HG02588 (cell line): ENCODE results near the gene PLEKHB2.
"Not testable (repeated sequence)": the region's sequence is repeated elsewhere in the genome, so short reads cannot be mapped to it uniquely, and the experiment has no call there.

Source experiments
- ATAC-seq: cut with Tn5 transposase; IDR thresholded peaks from one replicate; pipeline ENCODE4 v1.9.1; 2021; ENCODE audit warnings: mild to moderate bottlenecking, moderate library complexity; ENCODE audit not compliant: unreplicated experiment

The PLEKHB2 gene

DNA sequence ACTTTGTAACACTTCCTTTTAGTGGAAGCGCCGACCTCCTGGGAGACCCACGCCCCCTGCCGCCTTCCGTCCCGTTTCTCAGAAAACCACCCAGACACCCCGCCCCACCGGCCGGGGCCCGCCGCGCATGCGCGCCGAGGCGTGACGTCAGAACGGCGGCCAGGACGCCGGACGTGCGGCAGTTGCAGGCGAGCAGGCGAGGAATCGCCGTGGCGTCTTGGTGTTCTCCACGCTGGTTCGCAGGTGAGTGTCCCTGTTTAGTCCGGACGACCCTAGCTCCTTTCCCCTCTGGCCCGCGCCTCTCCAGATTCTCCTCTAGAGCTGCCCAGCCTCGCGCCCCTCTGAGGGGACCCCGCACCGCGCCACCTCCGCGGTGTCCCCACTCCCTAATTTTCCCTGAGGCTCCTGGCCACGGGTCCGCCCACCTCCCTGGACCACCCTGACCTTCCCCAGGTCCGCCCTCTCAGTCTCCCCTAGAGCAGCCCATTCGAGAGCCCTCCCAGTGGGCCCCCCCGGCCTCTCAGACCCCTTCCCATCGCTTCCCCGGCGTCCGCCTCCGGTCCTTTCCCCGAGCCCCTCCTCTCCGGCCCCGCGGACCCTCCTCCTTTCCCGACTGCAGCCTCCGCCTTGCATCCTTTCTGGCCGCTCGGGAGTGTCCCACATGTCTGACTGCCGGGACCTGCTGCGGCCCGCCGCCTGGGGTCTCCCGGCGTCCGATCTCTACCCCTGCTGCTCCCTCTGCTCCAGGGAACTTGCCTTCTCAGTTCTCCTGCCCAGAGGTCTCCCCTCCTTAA, at the start of gene PLEKHB2:
Gene PLEKHB2 (plus strand): TSS at position 181 of the 794 bp plus-strand sequence. CDS start 15,606 bp downstream, outside the sequence.
- peak; percentile 75 for ATAC-seq

DNA sequence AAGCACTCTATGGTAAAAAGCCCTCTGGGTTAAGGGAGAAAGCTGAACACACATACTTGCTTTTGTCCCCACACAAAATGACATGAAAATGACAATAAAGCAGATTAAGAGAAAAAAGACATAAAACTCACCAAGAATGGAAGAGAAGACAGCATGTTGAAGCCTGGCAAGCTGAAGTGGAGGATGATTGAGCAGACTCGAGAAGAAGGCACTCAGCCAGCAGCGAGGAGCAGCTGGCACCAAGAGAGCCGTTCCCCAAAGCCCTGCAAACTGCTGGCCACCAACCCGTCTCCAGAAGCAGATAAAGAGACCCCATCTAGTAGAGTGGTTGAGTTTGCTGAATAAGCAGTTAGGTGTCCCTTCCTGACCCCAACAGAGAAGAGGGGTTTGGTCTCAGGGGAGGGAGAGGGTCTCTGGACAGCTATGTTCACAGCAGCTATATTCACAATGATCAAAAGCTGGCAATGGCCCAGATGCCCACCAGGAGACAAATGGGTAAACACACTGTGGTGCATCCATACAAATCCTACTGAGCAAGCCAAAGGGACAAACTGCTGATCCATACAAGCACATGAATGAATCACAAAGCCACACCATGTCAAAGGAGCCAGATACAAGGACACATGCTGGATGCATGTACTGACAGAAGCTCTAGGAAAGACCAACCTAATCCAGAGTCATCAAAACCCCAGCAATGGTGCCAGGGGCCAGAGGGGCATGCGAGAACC, 48.8 kb upstream of the PLEKHB2 start:
- ATAC-seq = no peak

DNA sequence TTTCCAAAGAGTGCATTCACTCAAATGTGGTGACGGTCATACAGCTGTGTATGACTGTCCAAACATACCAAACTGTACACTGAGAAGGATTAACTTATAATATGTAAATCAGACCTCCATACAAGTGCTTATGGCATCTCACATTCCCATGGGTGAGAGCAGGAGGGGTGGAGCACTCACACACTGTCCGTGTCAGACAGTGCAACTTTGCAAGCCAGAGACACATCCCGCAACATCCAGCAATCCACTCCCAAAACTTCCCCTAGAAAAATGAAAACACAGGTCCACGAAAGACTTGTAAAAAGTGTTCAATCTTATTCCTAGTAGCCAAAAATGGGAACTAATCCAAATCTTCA, 48.2 kb upstream of the PLEKHB2 start:
- ATAC-seq = no peak

GRCh38 chr2:131058214-131058843, 46.8 kb upstream of the PLEKHB2 start:
- no peak for ATAC-seq

GRCh38 chr2:131058920-131059319, 46.2 kb upstream of the PLEKHB2 start:
- ATAC-seq = no peak

DNA sequence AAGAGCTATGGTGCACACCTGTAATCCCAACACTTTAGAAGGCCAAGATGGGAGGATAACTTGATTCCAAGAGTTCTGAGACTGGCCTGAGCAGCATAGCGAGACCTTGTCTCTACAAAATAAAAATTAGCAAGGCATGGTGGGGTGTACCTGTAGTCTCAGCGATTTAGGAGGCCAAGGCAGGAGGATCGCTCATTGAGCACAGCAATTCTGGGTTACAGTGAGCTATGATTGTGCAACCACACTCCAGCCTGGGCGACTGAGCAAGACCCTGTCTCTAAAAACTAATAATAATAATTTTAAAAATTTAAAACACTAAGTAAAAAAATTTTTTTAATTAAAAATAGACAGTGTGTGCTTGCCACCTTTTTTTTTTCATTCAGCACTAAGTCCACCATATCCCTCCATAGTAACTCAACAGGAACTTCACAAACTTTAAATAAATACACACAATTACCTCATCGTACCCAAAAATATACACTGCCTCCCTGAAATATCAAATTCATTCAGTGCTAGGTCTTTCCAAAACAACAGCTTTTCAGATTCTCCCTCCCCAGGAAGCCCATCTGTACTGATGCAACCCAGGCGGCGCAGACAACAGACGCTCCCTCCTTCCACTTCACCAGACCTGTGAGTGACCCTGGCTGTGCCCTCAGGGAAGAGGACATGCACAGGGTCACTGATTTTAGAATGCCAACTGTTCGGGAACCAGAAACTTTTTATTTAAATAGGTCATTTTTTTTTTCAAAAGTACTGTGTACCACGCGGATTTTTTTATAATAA, 41.4 kb upstream of the PLEKHB2 start:
- no peak for ATAC-seq

DNA sequence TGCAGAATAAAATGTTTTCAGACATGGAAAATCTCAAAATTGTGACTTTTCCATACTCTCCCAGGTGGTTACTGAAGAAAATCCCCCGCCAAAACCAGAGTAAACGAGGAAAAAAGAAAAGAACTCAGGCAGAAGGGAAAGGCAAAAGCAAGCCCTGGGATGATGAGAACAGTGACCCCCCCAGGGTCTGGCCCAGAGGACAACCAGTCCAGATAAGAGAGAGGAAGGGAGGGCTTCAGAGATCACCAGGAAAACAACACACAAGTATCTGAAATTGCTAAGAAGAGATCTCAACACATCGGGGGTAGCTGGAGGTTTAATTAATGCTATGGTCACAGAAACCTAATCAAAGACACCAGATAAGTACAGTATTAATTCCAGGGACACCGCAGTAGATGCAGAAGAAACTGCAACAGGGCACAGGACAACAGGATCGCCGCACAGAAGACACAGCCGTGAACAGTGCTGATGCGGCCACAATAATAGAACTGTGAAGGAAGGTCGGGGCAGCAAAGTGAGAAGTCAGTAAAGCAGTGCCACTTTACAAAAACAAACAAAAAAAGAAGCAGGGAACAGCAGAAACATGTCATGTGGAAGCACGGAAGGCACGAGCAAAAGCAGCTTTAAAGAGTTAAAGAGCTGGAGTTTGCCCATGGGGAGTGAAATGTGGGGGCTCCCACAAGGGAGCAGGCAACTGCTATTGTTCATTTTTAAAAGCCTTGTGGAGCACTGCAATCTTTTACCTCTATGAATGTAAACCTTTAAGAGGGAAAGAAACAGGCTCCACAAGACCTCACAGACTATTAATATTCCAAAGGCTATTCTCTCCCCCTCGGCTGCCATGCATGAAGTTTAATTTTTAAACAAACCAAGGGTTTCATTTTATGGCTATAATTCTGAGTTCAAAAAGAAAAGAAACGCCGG, 40.3 kb upstream of the PLEKHB2 start:
- ATAC-seq = no peak

- ATAC-seq = no peak
Observed at GRCh38 chr2:131067465-131068125, 37.5 kb upstream of the PLEKHB2 start.

DNA sequence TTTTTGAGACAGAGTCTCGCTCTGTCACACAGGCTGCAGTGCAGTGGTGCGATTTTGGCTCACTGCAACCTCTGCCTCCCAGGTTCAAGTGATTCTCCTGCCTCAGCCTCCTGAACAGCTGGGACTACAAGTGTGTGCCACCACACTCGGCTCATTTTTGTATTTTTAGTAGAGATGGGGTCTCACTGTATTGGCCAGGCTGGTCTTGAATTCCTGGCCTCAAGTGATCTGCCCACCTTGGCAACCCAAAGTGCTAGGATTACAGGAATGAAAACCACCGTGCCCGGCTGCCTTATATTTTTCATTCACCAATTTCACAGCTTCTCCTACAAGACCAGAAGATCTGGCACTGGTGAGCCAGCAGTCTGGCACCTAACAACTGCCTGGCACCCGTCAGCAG, 37.0 kb upstream of the PLEKHB2 start:
- ATAC-seq = not testable (repeated sequence)

DNA sequence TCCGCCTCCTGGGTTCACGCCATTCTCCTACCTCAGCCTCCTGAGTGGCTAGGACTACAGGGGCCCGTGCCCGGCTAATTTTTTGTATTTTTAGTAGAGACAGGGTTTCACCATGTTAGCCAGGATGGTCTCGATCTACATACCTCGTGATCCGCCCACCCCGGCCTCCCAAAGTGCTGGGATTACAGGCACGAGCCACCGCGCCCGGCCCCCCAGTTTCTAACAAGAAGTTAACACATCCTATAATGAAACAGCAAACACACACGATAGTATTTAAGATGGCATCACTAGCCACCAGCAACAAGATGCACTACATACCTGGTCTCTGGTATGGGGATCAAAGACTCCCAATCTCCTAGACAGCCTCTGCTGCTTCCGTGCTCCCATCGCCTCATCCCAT, 29.6 kb upstream of the PLEKHB2 start:
- ATAC-seq = not testable (repeated sequence)

- ATAC-seq = no peak
Observed at GRCh38 chr2:131076707-131077106, 28.4 kb upstream of the PLEKHB2 start.

DNA sequence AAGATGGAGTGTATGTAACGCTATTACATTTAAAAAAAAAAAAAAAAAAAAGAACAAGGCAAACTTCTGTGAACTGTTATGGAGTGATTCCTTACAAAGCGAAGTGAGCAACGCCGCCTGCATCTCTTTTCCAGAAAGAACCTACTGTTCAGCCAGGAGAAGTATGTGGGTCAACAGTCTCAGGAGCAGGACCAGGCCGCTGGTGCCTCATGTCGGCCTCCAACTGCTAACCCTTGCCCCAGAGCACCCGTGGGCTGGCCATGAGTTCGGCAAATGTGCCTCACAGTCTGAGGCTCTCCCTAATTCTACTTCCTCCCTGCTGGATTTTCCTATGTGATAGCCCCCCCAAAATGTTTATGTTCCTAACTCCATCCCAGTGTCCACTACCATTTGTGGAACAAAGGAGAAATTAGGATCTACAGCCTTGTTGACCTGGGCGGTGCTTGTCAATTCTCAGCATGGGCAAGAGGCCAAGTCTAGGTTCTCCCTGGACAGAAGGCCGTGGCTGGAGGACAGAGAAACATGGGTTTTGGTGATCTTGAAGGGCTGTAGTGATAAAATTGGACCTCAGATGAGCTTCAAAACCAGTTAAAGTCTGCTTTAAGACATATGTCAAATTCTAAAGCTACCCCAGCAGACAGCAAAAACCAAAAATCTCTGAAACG, 27.8 kb upstream of the PLEKHB2 start:
- ATAC-seq = no peak

DNA sequence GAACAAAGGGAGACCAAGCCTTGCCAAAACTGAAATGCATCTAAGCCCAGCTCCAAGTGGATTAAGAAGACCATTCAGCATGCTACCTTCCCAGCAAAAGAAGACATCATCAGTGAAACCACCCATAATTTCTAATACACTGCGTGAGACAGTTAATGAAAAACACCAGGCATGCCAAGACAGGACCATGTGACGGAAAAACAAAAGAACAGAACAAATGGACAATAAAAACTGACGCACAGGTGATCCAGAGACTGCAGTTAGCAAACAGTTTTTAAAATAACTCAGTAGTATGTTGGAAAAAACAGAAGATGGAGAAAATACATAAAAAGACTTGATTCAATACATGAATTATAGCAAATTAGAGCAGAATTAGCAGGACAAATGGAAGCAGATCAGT, 27.2 kb upstream of the PLEKHB2 start:
- ATAC-seq = no peak

DNA sequence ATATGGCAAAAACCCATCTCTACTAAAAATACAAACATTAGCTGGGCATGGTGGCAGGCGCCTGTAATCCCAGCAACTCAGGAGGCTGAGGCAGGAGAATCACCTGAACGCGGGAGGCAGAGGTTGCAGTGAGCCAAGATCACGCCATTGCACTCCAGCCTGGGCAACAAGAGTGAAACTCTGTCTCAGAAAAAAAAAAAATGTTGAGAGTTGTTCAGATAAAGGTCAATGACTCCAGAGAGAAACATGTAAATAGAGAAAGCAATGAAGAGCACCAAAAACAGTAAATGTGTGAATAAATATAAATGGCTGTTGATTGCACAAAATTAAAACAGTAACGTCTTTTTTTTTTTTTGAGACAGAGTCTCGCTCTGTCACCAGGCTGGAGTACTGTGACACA, 25.2 kb upstream of the PLEKHB2 start:
- ATAC-seq = not testable (repeated sequence)

- no peak for ATAC-seq
Observed at GRCh38 chr2:131081190-131081589, 23.9 kb upstream of the PLEKHB2 start.

DNA sequence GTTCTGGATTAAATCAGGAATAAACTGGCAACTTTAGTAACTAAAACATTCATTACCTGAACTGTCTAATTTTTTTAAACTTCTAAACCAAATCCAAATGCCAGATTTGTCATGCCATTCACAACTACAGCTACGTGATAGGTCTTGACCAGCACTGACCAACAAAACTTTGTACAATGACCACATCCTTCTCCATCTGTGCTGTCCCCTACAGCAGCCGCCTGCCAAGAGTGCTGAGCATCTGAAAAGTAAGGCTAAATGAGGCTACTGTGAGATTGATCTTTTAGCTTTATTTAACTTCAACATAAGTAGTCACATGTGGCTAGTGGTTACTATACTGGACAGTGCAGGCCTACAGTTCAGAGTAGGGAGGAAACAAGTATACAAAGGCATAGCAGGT, 19.5 kb upstream of the PLEKHB2 start:
- ATAC-seq = no peak

GRCh38 chr2:131092458-131093005, 12.6 kb upstream of the PLEKHB2 start:
- ATAC-seq = no peak

DNA sequence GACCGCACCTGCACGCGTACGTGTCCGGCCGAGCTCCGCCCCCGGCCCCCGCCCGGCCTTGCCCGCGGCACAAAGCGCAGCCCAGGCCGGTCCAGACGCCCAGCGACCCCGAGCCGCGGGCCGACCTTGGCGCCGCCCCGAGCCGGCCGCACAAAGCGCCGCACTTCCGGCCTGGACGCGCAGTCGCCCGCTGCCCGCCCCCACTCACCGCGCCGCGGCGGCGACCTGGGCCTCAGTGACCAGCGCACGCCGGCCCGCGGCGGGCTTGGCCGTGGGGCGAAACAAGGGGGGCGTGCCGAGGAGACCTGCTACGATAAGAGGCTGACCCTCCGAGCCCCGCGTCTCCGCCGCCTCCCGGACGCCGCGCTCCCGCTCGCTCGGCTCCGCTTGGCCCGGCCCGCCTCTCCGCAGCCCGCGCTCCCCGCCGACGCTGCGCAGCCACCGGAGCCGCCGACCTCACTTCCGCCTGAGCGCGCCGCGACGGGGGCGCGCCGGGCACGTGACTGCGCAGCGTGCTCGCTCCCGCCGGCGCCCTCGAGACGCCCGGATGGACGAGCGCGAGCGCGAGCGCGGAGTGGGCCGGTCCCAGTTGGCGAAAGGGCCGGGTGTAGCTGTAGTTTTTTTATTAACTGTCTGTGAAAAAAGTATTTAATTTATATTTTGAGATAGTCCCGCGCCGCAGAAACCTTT, 12.0 kb upstream of the PLEKHB2 start, which contains the start of gene FAM168B:
Gene FAM168B (minus strand): TSS at position 455 of the 690 bp plus-strand sequence. CDS start 10,814 bp downstream, outside the sequence.
- ATAC-seq = peak; percentile 83
